Thoracic aorta (tissue), 2 donors: ENCODE data around the gene HNRNPA3. TPM values are rescaled to one million over a fixed set of nuclear protein-coding genes. Genes with fewer than 3 reads are reported as not detected.

Experiments
- ATAC-seq: fragments of 150-250 bp; one replicate; pipeline ENCODE4 v1.8.0; 2017; ENCODE audit warnings: low read depth; ENCODE audit not compliant: insufficient number of reproducible peaks, low FRiP score
- DNase-seq: peaks from one replicate; pipeline ENCODE4 v3.0.0-alpha.2; 2020; ENCODE audit warnings: low spot score
- H3K27ac ChIP-seq, 2 donors: fragments of 200-600 bp; sonication (generic); 1 replicate in 1 of 2; 2 replicates in 1 of 2; pipeline ENCODE4 v1.5.1; 2016; ENCODE audit warnings: mild to moderate bottlenecking in 2 of 2, moderate library complexity in 2 of 2
- H3K27me3 ChIP-seq: fragments of 200-600 bp; sonication (generic); replicated peaks from 2 replicates; pipeline ENCODE4 v1.6.0; 2016; ENCODE audit warnings: mild to moderate bottlenecking; ENCODE audit not compliant: insufficient read depth
- H3K36me3 ChIP-seq: fragments of 200-600 bp; sonication (generic); one replicate; pipeline ENCODE4 v1.5.1; 2016
- H3K4me1 ChIP-seq, 2 donors: fragments of 200-600 bp; sonication (generic); 1 replicate in 1 of 2; 2 replicates in 1 of 2; pipeline versions ENCODE4 v1.5.1 to v1.6.0; 2016; ENCODE audit warnings: low read depth in 2 of 2, mild to moderate bottlenecking in 1 of 2; ENCODE audit not compliant: control insufficient read depth in 1 of 2
- H3K4me3 ChIP-seq: fragments of 200-600 bp; sonication (generic); 2 replicates; pipeline ENCODE4 v1.5.1; 2016; ENCODE audit warnings: mild to moderate bottlenecking
- H3K9me3 ChIP-seq: fragments of 200-600 bp; sonication (generic); 2 replicates; pipeline ENCODE4 v1.5.1; 2016
- CTCF ChIP-seq: fragments of 200-600 bp; sonication (generic); IDR thresholded peaks from one replicate; pipeline ENCODE4 v1.5.1; 2019; ENCODE audit warnings: antibody characterized with exemption
- total RNA-seq, 2 donors: library from RNA; depleted of rRNA; stranded (reverse); fragments of >200 nt; gene quantifications; one replicate each; pipeline versions ENCODE4 v1.1.0 to v1.2.3, GENCODE V29; 2016

HNRNPA3 gene
- total RNA-seq, 2 donors from 2014 or later: 60.1 to 98.4 TPM

GRCh38 chr2:177270531-177270930 is 57.9 kb downstream of the HNRNPA3 start:
- H3K27ac ChIP-seq: peak overlapping the region in 1 of 2 donors; percentile 33
- no peak for TF ChIP-seq CTCF
- H3K27me3 ChIP-seq: no peaks in the 10 kb centered on the region
- no peak overlapping the region for H3K4me3 ChIP-seq
- no peak for DNase-seq
- peaks cover 18 to 50% of the 10 kb centered on the region in 2 donors for H3K4me1 ChIP-seq
- no peaks in the 10 kb centered on the region for H3K36me3 ChIP-seq
- no peak for ATAC-seq
- H3K9me3 ChIP-seq: no peaks in the 10 kb centered on the region

- no peak overlapping the region for H3K4me3 ChIP-seq
- DNase-seq: no peak
- H3K4me1 ChIP-seq: peaks cover 9 to 41% of the 10 kb centered on the region in 2 donors
- H3K27me3 ChIP-seq: no peaks in the 10 kb centered on the region
- ATAC-seq: no peak
- H3K9me3 ChIP-seq: no peaks in the 10 kb centered on the region
- TF ChIP-seq CTCF: no peak
- no peak overlapping the region for H3K27ac ChIP-seq
- H3K36me3 ChIP-seq: no peaks in the 10 kb centered on the region
These were observed 59.5 kb downstream of the HNRNPA3 start for GRCh38 chr2:177271981-177272666.

GRCh38 chr2:177272765-177273164 is 60.2 kb downstream of the HNRNPA3 start:
- TF ChIP-seq CTCF: no peak
- H3K27me3 ChIP-seq: no peaks in the 10 kb centered on the region
- ATAC-seq (no peak), DNase-seq (no peak)
- H3K4me3 ChIP-seq: no peak overlapping the region
- H3K4me1 ChIP-seq: peaks cover 9 to 38% of the 10 kb centered on the region in 2 donors
- no peaks in the 10 kb centered on the region for H3K9me3 ChIP-seq
- H3K27ac ChIP-seq: peak overlapping the region in 1 of 2 donors; percentile 84
- no peaks in the 10 kb centered on the region for H3K36me3 ChIP-seq

GRCh38 chr2:177273408-177273807 is 60.8 kb downstream of the HNRNPA3 start:
- no peaks in the 10 kb centered on the region for H3K36me3 ChIP-seq
- no peak for TF ChIP-seq CTCF
- H3K9me3 ChIP-seq: no peaks in the 10 kb centered on the region
- H3K27ac ChIP-seq: peak overlapping the region; percentile 38 to 84
- no peaks in the 10 kb centered on the region for H3K27me3 ChIP-seq
- DNase-seq: no peak
- no peak for ATAC-seq
- peaks cover 9 to 44% of the 10 kb centered on the region in 2 donors for H3K4me1 ChIP-seq
- H3K4me3 ChIP-seq: no peak overlapping the region

Other genes with a start within 250 kb of the HNRNPA3 start
- 100 to 1,000 TPM in 1 of 2 donors, 10 to 100 TPM in 1; 64.3 to 155 TPM for gene NFE2L2, start 51.9 kb downstream of the HNRNPA3 start, total RNA-seq
- 10 to 100 TPM; 17.5 to 21.7 TPM for gene AGPS, start 180.0 kb downstream of the HNRNPA3 start, total RNA-seq